B cell (primary cell): Measurements from ENCODE around the gene CECR2. TPM values are rescaled to one million over a fixed set of nuclear protein-coding genes. Genes with fewer than 3 reads are reported as not detected.
"Not testable (repeated sequence)": the region's sequence is repeated elsewhere in the genome, so short reads cannot be mapped to it uniquely, and the experiment has no call there.

Source experiments
- ATAC-seq: fragments of 200-7000 bp; cut with Tn5 transposase; one replicate; pipeline ENCODE4 v1.10.0; 2021; ENCODE audit warnings: low read depth, mild to moderate bottlenecking, moderate number of reproducible peaks, moderate library complexity
- CTCF ChIA-PET: fragments of 350-600 bp; sonication (Branson Sonifier 250); formaldehyde crosslinking; loops from one replicate; lab custom pipeline; 2021; ENCODE audit warnings: antibody characterized with exemption, inconsistent platforms; lab: Charles Lee
- POLR2A ChIA-PET: fragments of 350-600 bp; sonication (Branson Sonifier 250); formaldehyde crosslinking; loops from one replicate; lab custom pipeline; 2021; ENCODE audit warnings: antibody characterized with exemption; lab: Charles Lee
- DNase-seq: peaks from one replicate; pipeline ENCODE4 v3.0.0; 2013
- H2AFZ ChIP-seq: 2 replicates; pipeline ENCODE4 v1.6.1; 2012; ENCODE audit warnings: mild to moderate bottlenecking, low read depth, low read length; ENCODE audit not compliant: insufficient read depth, poor library complexity, severe bottlenecking
- H3K27ac ChIP-seq, 2 donors: 1 replicate in 1 of 2; 2 replicates in 1 of 2; pipeline ENCODE4 v1.5.1; 2012 to 2013; ENCODE audit warnings: low read length in 2 of 2, mild to moderate bottlenecking in 2 of 2, moderate library complexity in 1 of 2
- H3K27me3 ChIP-seq, 4 experiments: fragments of 200-600 bp in 1 of 4; sonication (generic) in 1 of 4; replicated peaks in 1 of 4; 1 replicate in 2 of 4; 2 replicates in 2 of 4; pipeline versions ENCODE4 v1.6.1 to v1.7.0; 2013 to 2016; ENCODE audit warnings: low read length in 3 of 4, mild to moderate bottlenecking in 2 of 4, mixed read lengths in 1 of 4, moderate library complexity in 1 of 4; ENCODE audit not compliant: insufficient read depth in 4 of 4, control insufficient read depth in 3 of 4; ENCODE audit errors: control extremely low read depth in 1 of 4
- H3K36me3 ChIP-seq, 2 experiments: replicated peaks in 1 of 2; 1 replicate in 1 of 2; 2 replicates in 1 of 2; pipeline versions ENCODE4 v1.6.1 to v1.7.1; 2013; ENCODE audit warnings: low read length in 1 of 2; ENCODE audit not compliant: insufficient read depth in 2 of 2, control insufficient read depth in 1 of 2; ENCODE audit errors: control extremely low read depth in 1 of 2, extremely low read depth in 1 of 2
- H3K4me1 ChIP-seq, 2 donors: fragments of 200-600 bp in 1 of 2; sonication (generic) in 1 of 2; 1 replicate in 1 of 2; 2 replicates in 1 of 2; pipeline versions ENCODE4 v1.5.1 to v1.6.1; 2013 to 2017; ENCODE audit warnings: low read length in 2 of 2; ENCODE audit not compliant: control insufficient read depth in 2 of 2, insufficient read depth in 2 of 2
- H3K4me2 ChIP-seq: replicated peaks from 2 replicates; pipeline ENCODE3; 2012; ENCODE audit warnings: mild to moderate bottlenecking, low read depth, low read length; ENCODE audit not compliant: poor library complexity, severe bottlenecking
- H3K4me3 ChIP-seq, 5 experiments: fragments of 200-600 bp in 1 of 5; sonication (generic) in 1 of 5; 1 replicate in 3 of 5; 2 replicates in 2 of 5; pipeline versions ENCODE4 v1.5.1 to v1.7.0; 2011 to 2016; ENCODE audit warnings: low read length in 4 of 5, mild to moderate bottlenecking in 4 of 5, low read depth in 2 of 5, control low read depth in 1 of 5, moderate library complexity in 1 of 5; ENCODE audit not compliant: insufficient read depth in 1 of 5; ENCODE audit errors: control extremely low read depth in 1 of 5, extremely low read depth in 1 of 5
- H3K79me2 ChIP-seq: fragments of 200-600 bp; sonication (generic); one replicate; pipeline ENCODE4 v1.6.0; 2016; ENCODE audit warnings: low read length; ENCODE audit not compliant: control insufficient read depth, insufficient read depth
- H3K9ac ChIP-seq: fragments of 200-600 bp; sonication (generic); 2 replicates; pipeline ENCODE4 v1.6.1; 2017; ENCODE audit warnings: mild to moderate bottlenecking, low read length, moderate library complexity
- H3K9me3 ChIP-seq, 3 donors: one replicate each; pipeline versions ENCODE4 v1.6.1 to v1.7.1; 2013; ENCODE audit warnings: low read length in 2 of 3; ENCODE audit not compliant: control insufficient read depth in 2 of 3, insufficient read depth in 1 of 3; ENCODE audit errors: control extremely low read depth in 1 of 3
- H4K20me1 ChIP-seq: 2 replicates; pipeline ENCODE4 v1.6.0; 2012; ENCODE audit warnings: mild to moderate bottlenecking, low read length; ENCODE audit not compliant: insufficient read depth, control insufficient read depth, poor library complexity, severe bottlenecking
- H3K27ac Mint-ChIP-seq: one replicate; pipeline ENCODE4 v1.8.0; 2021; ENCODE audit warnings: mixed read lengths
- H3K27me3 Mint-ChIP-seq: one replicate; pipeline ENCODE4 v1.8.0; 2021; ENCODE audit warnings: mixed read lengths
- H3K4me1 Mint-ChIP-seq: one replicate; pipeline ENCODE4 v1.8.0; 2021; ENCODE audit warnings: mixed read lengths
- H3K4me3 Mint-ChIP-seq: one replicate; pipeline ENCODE4 v1.8.0; 2021; ENCODE audit warnings: mixed read lengths
- H3K9me3 Mint-ChIP-seq: one replicate; pipeline ENCODE4 v1.8.0; 2022; ENCODE audit warnings: mixed read lengths; ENCODE audit not compliant: insufficient read depth
- EZH2 ChIP-seq: IDR thresholded peaks from 2 replicates; pipeline ENCODE4 v1.6.1; 2012; ENCODE audit warnings: borderline replicate concordance, low read depth, mild to moderate bottlenecking, moderate library complexity, low read length; ENCODE audit not compliant: insufficient read depth, poor library complexity, severe bottlenecking
- WGBS: methylation state at CpG from one replicate; pipeline ENCODE4 v1.1.5; 2013; ENCODE audit warnings: missing lambda C conversion rate; ENCODE audit not compliant: insufficient coverage; 5-methylcytosine and 5-hydroxymethylcytosine counted together
- intact Hi-C: fragments of 100-400 bp; cut with micrococcal nuclease; formaldehyde crosslinking; loops from one replicate; pipeline ENCODE4 v1.10.0; 2022
- polyA plus RNA-seq: library from polyadenylated mRNA; depleted of rRNA; stranded (reverse); fragments of >200 nt; gene quantifications from 2 replicates; pipeline ENCODE4 v1.2.3, GENCODE V29; 2012
- total RNA-seq, 2 donors: library from RNA; stranded (reverse); fragments of 120-200 nt in 1 of 2; gene quantifications; 1 replicate in 1 of 2; 2 replicates in 1 of 2; pipeline versions ENCODE4 v1.2.3 to v1.2.4, GENCODE V29; 2013 to 2022
- TF ChIP-seq, protein P1 (sequence below): fragments of 200-600 bp; IDR thresholded peaks from one replicate; pipeline ENCODE4 v1.8.0; 2022; ENCODE audit warnings: antibody characterized with exemption, mild to moderate bottlenecking

The CECR2 gene
- total and polyA plus RNA-seq, 2 donors (not counting 1 experiment from before 2014, with no cell fraction given), result 0.13 to 6.6 TPM

DNA sequence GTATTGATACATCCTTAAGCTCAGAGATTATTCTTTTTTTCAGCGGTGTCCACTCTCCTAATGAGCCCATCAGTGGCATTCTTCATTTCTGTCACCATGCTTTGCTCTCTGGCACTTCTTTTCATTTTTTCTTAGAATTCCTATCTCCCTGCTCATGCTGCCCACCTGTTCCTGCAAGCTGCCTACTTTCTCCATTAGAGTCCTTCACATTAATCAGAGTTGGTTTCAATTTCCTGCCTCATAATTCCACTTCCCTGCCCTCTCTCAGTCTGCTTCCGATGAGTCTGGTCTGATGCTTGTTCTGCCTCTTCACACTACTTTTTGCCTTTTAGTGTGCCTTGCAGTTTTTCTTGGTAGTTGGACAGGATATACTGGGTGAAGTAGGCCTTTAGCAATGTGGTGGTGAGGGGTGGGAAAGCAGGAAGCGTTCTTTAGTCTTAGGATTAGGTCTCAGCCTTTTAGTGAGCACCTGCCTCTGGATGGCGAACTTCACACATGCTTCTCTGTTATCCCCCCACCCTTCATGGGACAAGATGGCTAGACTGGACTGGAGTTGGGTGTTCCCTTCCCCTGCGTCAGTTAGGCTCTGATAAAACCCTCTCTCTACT lies 53.6 kb downstream of the CECR2 start:
- Histone ChIP-seq H3K27me3 (no peaks in the 10 kb centered on the region), H3K36me3 (no peaks in the 10 kb centered on the region), H3K79me2 (no peaks in the 10 kb centered on the region), H3K4me1 (no peaks in the 10 kb centered on the region), H3K27ac (no peak overlapping the region), H3K9ac (no peak overlapping the region), H3K9me3 (peaks cover 0 to 5% (median 0%) of the 10 kb centered on the region in 3 donors), H3K4me2 (no peak overlapping the region), H2AFZ (no peak overlapping the region), H4K20me1 (no peaks in the 10 kb centered on the region), H3K4me3 (no peak overlapping the region)
- Mint-ChIP-seq H3K27ac (no peak overlapping the region), H3K4me3 (no peak overlapping the region), H3K4me1 (no peaks in the 10 kb centered on the region), H3K27me3 (peaks cover 2% of the 10 kb centered on the region), H3K9me3 (no peaks in the 10 kb centered on the region)
- 100% methylated on average over 1 of the region's 5 CpGs for WGBS
- ATAC-seq, result no peak
- TF ChIP-seq, protein P1, sequence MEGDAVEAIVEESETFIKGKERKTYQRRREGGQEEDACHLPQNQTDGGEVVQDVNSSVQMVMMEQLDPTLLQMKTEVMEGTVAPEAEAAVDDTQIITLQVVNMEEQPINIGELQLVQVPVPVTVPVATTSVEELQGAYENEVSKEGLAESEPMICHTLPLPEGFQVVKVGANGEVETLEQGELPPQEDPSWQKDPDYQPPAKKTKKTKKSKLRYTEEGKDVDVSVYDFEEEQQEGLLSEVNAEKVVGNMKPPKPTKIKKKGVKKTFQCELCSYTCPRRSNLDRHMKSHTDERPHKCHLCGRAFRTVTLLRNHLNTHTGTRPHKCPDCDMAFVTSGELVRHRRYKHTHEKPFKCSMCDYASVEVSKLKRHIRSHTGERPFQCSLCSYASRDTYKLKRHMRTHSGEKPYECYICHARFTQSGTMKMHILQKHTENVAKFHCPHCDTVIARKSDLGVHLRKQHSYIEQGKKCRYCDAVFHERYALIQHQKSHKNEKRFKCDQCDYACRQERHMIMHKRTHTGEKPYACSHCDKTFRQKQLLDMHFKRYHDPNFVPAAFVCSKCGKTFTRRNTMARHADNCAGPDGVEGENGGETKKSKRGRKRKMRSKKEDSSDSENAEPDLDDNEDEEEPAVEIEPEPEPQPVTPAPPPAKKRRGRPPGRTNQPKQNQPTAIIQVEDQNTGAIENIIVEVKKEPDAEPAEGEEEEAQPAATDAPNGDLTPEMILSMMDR, result no peak
- no peak for TF ChIP-seq EZH2
- DNase-seq, result no peak
- ChIA-PET CTCF (no interaction called here), POLR2A (no interaction called here)
- intact Hi-C loops, result no loop called here

DNA sequence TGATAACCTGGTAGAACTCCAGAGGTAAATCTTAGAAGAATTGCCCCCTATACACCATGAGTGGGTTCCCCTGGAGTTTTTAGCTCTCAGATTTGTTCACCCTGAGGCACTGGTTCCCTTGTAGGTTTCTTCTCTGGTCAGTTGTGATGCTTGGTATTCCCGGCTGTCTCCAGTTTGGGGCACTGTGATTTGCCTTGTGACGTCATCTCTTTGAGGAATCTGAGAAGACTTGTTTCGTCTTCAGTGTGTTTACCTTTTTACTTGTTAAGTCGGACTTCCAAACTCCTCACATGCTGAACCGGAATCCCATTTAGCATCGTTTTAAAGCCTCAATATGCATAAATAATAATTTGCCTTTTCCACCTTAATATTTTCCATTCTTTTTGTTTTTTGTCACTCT lies 54.4 kb downstream of the CECR2 start:
- intact Hi-C loops, result no loop called here
- no peak overlapping the region for H3K4me3 ChIP-seq
- H3K4me2 ChIP-seq, result no peak overlapping the region
- H3K9me3 ChIP-seq, result peaks cover 0 to 5% (median 0%) of the 10 kb centered on the region in 3 donors
- Mint-ChIP-seq H3K27me3 (peaks cover 5% of the 10 kb centered on the region), H3K9me3 (no peaks in the 10 kb centered on the region), H3K27ac (no peak overlapping the region), H3K4me1 (no peaks in the 10 kb centered on the region), H3K4me3 (no peak overlapping the region)
- H3K9ac ChIP-seq, result no peak overlapping the region
- H3K27me3 ChIP-seq, result no peaks in the 10 kb centered on the region
- TF ChIP-seq, protein P1, result no peak
- no peak for TF ChIP-seq EZH2
- ChIA-PET CTCF (no interaction called here), POLR2A (no interaction called here)
- H3K4me1 ChIP-seq, result no peaks in the 10 kb centered on the region
- 79% methylated on average over 3 of the region's 6 CpGs for WGBS
- no peak for DNase-seq
- no peaks in the 10 kb centered on the region for H4K20me1 ChIP-seq
- H3K79me2 ChIP-seq, result no peaks in the 10 kb centered on the region
- no peak overlapping the region for H3K27ac ChIP-seq
- H2AFZ ChIP-seq, result no peak overlapping the region
- no peaks in the 10 kb centered on the region for H3K36me3 ChIP-seq
- ATAC-seq, result no peak

DNA sequence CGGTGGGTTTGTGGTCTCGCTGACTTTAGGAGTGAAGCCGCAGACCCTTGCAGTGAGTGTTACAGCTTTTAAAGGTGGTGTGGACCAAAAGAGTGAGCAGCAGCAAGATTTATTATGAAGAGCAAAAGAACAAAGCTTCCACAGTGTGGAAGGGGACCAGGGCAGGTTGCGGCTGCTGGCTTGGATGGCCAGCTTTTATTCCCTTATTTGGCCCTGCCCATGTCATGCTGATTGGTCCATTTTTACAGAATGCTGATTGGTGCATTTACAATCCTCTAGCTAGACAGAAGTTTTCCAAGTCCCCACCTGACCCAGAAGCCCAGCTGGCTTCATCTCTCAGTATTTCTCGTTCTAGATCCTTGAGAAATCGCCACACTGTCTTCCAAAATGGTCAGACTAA lies 58.3 kb downstream of the CECR2 start:
- intact Hi-C loops, H2AFZ ChIP-seq, H3K9me3 Mint-ChIP-seq, H3K27ac Mint-ChIP-seq, H3K9ac ChIP-seq, H3K4me3 ChIP-seq, H3K4me2 ChIP-seq, H3K79me2 ChIP-seq, H3K27ac ChIP-seq, ATAC-seq, DNase-seq, H3K27me3 ChIP-seq, H3K9me3 ChIP-seq, H3K36me3 ChIP-seq, CTCF ChIA-PET, H3K4me3 Mint-ChIP-seq, H4K20me1 ChIP-seq: not testable (repeated sequence)
- Mint-ChIP-seq H3K27me3 (peaks cover 23% of the 10 kb centered on the region), H3K4me1 (peaks cover 12% of the 10 kb centered on the region)
- H3K4me1 ChIP-seq, result peaks cover 3 to 11% of the 10 kb centered on the region in 2 donors
- POLR2A ChIA-PET, result interaction anchor here (0.7 kb wide), 1 partner anchor 252 kb away, joined by 3 read pairs; no protein-coding TSS in a partner anchor
- 97% methylated on average over 5 of the region's 6 CpGs for WGBS
